Breast epithelium (tissue), 4 donors: ENCODE results near the gene MORN1. TPM values are rescaled to one million over a fixed set of nuclear protein-coding genes. Genes with fewer than 3 reads are reported as not detected.

Experiments
- DNase-seq, 2 donors: peaks; one replicate each; pipeline ENCODE4 v3.0.0-alpha.2; 2019; ENCODE audit warnings: low spot score in 2 of 2
- H3K27ac ChIP-seq, 2 donors: fragments of 200-600 bp; sonication (generic) in 1 of 2; one replicate each; pipeline ENCODE4 v1.5.1; 2016 to 2019; ENCODE audit warnings: mild to moderate bottlenecking in 1 of 2
- H3K27me3 ChIP-seq, 2 donors: fragments of 200-600 bp; sonication (generic) in 1 of 2; one replicate each; pipeline versions ENCODE4 v1.5.1 to v1.6.0; 2017 to 2019; ENCODE audit warnings: control low read depth in 1 of 2, mild to moderate bottlenecking in 1 of 2
- H3K36me3 ChIP-seq: fragments of 200-600 bp; one replicate; pipeline ENCODE4 v1.5.1; 2019
- H3K4me1 ChIP-seq, 2 donors: fragments of 200-600 bp; sonication (generic); one replicate each; pipeline ENCODE4 v1.5.1; 2016 to 2019; ENCODE audit warnings: control low read depth in 1 of 2
- H3K4me3 ChIP-seq, 3 donors: fragments of 200-600 bp; sonication (generic); 1 replicate in 2 of 3; 2 replicates in 1 of 3; pipeline ENCODE4 v1.5.1; 2016 to 2019; ENCODE audit warnings: mild to moderate bottlenecking in 3 of 3, moderate library complexity in 2 of 3
- H3K9me3 ChIP-seq, 2 donors: fragments of 200-600 bp; sonication (generic) in 1 of 2; one replicate each; pipeline ENCODE4 v1.5.1; 2016 to 2019; ENCODE audit warnings: control low read depth in 1 of 2
- POLR2A ChIP-seq: fragments of 450-650 bp; IDR thresholded peaks from one replicate; pipeline ENCODE4 v1.6.1; 2016; ENCODE audit warnings: antibody characterized with exemption, mild to moderate bottlenecking, moderate library complexity
- POLR2AphosphoS5 ChIP-seq, 3 donors: sonication (generic); formaldehyde crosslinking; IDR thresholded peaks; one replicate each; pipeline ENCODE4 v1.6.1; 2017; ENCODE audit warnings: antibody characterized with exemption in 3 of 3
- intact Hi-C: fragments of 100-400 bp; cut with DNase I; formaldehyde crosslinking; loops from one replicate; pipeline ENCODE4 v1.15.1; 2023; ENCODE audit warnings: low total_unique reads
- total RNA-seq, 3 donors: library from RNA; depleted of rRNA; stranded (reverse); fragments of >200 nt; gene quantifications; one replicate each; pipeline ENCODE4 v1.1.0, GENCODE V29; 2016
- TF ChIP-seq, protein P1 (sequence below), 3 donors: fragments of 450-650 bp; IDR thresholded peaks; one replicate each; pipeline ENCODE4 v1.5.1; 2016 to 2017; ENCODE audit warnings: antibody characterized with exemption in 3 of 3, mild to moderate bottlenecking in 3 of 3, moderate library complexity in 3 of 3

The MORN1 gene
- total RNA-seq, 3 donors from 2014 or later, result 4.0 to 18.1 (median 17.7) TPM

DNA sequence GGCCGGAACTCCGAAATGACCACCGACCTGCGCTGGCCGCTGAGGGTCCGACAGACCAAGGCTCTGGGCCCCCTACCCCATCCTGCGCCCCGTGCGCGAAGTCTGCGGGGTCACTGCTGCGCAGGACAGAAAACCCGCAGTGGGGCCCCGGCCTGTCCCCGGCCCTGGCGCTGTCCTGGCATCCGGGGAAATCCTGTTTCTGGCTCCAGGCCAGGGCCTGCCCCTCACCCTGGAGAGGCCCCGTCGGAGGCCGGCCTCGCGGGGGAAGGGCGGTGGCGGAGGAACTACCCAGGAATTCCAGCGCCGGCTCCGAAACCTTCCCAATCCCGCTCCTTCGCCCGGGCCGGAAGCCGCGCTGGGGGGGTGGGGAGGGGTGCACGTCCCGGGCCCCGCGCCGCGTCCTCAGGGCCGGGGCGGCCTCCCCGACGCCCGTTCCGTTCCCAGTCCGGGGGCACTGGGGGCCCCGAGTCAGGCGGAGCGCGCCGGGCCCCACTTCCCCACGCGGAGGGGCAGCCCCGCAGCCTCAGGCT is 77.0 kb downstream of the MORN1 start:
- intact Hi-C loops, result no loop called here
- Histone ChIP-seq H3K36me3 (no peaks in the 10 kb centered on the region), H3K9me3 (no peaks in the 10 kb centered on the region), H3K4me1 (peaks cover 6 to 23% of the 10 kb centered on the region in 2 donors), H3K27me3 (no peaks in the 10 kb centered on the region), H3K4me3 (peak overlapping the region; percentile 61 to 93 (median 75)), H3K27ac (peak overlapping the region; percentile 93 to 95)
- TF ChIP-seq, protein P1, sequence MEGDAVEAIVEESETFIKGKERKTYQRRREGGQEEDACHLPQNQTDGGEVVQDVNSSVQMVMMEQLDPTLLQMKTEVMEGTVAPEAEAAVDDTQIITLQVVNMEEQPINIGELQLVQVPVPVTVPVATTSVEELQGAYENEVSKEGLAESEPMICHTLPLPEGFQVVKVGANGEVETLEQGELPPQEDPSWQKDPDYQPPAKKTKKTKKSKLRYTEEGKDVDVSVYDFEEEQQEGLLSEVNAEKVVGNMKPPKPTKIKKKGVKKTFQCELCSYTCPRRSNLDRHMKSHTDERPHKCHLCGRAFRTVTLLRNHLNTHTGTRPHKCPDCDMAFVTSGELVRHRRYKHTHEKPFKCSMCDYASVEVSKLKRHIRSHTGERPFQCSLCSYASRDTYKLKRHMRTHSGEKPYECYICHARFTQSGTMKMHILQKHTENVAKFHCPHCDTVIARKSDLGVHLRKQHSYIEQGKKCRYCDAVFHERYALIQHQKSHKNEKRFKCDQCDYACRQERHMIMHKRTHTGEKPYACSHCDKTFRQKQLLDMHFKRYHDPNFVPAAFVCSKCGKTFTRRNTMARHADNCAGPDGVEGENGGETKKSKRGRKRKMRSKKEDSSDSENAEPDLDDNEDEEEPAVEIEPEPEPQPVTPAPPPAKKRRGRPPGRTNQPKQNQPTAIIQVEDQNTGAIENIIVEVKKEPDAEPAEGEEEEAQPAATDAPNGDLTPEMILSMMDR (IDR thresholded peaks at IDR 0.05), result no peak
- TF ChIP-seq POLR2A (no peak), POLR2AphosphoS5 (IDR thresholded peaks at IDR 0.05) (no peak)
- DNase-seq, result peak in 1 of 2 donors; percentile 73

DNA sequence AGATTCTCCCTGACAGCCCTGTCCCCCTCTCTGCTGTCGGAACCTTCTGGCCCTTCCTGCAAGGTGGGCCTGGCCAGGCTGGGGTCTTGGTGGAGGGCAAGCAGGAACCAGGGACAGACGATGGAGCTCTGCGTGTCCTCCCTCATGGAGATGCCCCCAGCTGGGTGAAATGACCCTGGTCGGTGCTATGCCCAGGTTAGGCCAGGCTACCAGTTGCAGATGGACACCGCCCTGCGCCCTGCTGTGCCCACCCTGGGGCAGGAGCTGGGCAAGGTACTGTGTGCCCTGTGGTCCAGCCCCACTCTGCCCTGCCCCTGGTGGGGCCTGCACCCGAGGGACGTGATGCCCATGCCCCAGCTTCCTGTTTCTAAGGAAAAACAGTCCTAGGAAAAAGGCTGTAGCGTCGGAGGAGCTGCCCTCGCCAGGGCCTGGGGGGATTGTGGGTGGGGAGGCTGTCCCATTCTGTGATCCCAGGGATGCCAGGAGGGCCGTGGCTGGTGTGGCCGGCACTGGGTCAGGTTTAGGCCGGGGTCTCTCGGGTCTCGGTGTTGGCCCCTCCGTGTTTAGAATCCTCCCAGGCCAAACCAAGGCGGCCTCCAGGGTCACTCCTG is 77.6 kb downstream of the MORN1 start:
- Histone ChIP-seq H3K27me3 (no peaks in the 10 kb centered on the region), H3K4me1 (peaks cover 6 to 20% of the 10 kb centered on the region in 2 donors), H3K36me3 (no peaks in the 10 kb centered on the region), H3K4me3 (peak overlapping the region; percentile 61 to 93 (median 75)), H3K27ac (peak overlapping the region; percentile 93 to 95), H3K9me3 (no peaks in the 10 kb centered on the region)
- intact Hi-C loops, result no loop called here
- DNase-seq, result no peak
- TF ChIP-seq, protein P1 (IDR thresholded peaks at IDR 0.05), result no peak
- TF ChIP-seq POLR2AphosphoS5 (IDR thresholded peaks at IDR 0.05) (no peak), POLR2A (no peak)

DNA sequence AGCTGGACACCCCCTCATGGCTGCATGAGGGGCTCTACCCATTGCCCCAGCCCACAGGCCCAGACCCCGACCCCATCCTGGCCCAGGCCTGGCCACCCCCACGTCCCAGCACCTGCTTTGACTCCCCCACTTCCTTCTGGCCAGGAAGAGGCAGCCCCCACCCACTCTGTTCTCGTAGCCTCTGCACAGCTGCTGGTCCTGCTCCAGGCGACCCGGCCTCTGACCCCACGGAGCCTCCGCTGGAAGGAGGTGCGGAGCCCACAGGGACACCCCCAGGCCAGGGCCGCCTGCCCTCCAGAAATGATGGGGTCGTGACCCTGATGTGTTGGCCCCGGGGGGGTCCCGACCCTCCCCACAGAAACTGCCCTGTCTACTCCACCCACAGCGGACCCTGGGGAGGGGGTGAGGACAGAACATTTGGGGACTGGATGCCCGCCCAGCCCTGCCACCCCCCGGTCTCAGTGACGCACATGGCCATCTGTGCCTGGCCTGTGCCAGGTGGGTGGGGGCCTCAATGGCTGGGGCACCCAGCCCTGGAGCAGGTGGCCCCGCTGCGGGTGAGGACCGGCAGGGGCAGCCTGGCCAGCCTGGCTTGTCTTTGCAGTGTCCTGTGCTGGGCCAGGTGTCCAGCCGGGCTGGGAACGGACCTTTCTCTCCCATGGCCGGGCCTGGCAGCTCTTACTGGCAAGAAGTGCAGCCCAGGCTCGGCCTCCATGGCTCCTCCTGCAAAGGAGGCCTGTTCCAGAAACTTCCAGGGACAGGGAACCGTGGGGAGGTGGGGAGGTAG is 78.6 kb downstream of the MORN1 start:
- no peaks in the 10 kb centered on the region for H3K9me3 ChIP-seq
- TF ChIP-seq POLR2A, result no peak
- TF ChIP-seq, protein P1 (IDR thresholded peaks at IDR 0.05), result no peak
- TF ChIP-seq POLR2AphosphoS5 (IDR thresholded peaks at IDR 0.05), result no peak
- intact Hi-C loops, result no loop called here
- DNase-seq, result no peak
- no peak overlapping the region for H3K4me3 ChIP-seq
- H3K4me1 ChIP-seq, result peaks cover 6 to 18% of the 10 kb centered on the region in 2 donors
- no peaks in the 10 kb centered on the region for H3K36me3 ChIP-seq
- peak overlapping the region; percentile 93 to 95 for H3K27ac ChIP-seq
- no peaks in the 10 kb centered on the region for H3K27me3 ChIP-seq

DNA sequence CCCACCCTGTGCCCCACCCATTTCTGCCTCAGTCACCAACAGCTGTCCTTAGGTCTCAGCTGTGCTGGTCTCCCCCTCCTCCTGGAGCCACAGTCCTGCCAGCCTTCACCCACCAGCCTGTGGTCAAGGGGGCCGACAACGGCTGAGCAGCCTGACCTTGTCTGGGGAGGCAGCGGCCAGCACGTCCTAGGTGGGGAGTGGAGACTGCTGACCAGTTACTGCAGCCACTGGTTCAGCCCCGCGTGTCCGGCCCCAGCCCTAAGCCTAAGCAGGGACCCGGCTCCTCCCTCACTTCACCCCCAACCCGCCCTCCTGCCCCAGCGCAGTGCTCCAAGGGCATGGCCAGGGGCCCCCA is 79.2 kb downstream of the MORN1 start:
- no peaks in the 10 kb centered on the region for H3K9me3 ChIP-seq
- DNase-seq, result no peak
- TF ChIP-seq POLR2A, result no peak
- TF ChIP-seq, protein P1 (IDR thresholded peaks at IDR 0.05), result no peak
- TF ChIP-seq POLR2AphosphoS5 (IDR thresholded peaks at IDR 0.05), result no peak
- peaks cover 6 to 18% of the 10 kb centered on the region in 2 donors for H3K4me1 ChIP-seq
- H3K27ac ChIP-seq, result peak overlapping the region; percentile 93 to 95
- no peak overlapping the region for H3K4me3 ChIP-seq
- peaks cover 1% of the 10 kb centered on the region for H3K36me3 ChIP-seq
- no peaks in the 10 kb centered on the region for H3K27me3 ChIP-seq
- intact Hi-C loops, result no loop called here
